GM21423 (cell line): ENCODE measurements around the gene PDE4D.

Source experiments
- ATAC-seq: cut with Tn5 transposase; IDR thresholded peaks from one replicate; pipeline ENCODE4 v1.9.1; 2021; ENCODE audit warnings: mild to moderate bottlenecking, moderate library complexity; ENCODE audit not compliant: unreplicated experiment

Gene PDE4D

GRCh38 chr5:59039296-59040023, 854.1 kb downstream of the PDE4D start:
- ATAC-seq, result peak; percentile 59

- ATAC-seq, result peak; percentile 43
Measured at GRCh38 chr5:59038798-59039295, 854.7 kb downstream of the PDE4D start.

DNA sequence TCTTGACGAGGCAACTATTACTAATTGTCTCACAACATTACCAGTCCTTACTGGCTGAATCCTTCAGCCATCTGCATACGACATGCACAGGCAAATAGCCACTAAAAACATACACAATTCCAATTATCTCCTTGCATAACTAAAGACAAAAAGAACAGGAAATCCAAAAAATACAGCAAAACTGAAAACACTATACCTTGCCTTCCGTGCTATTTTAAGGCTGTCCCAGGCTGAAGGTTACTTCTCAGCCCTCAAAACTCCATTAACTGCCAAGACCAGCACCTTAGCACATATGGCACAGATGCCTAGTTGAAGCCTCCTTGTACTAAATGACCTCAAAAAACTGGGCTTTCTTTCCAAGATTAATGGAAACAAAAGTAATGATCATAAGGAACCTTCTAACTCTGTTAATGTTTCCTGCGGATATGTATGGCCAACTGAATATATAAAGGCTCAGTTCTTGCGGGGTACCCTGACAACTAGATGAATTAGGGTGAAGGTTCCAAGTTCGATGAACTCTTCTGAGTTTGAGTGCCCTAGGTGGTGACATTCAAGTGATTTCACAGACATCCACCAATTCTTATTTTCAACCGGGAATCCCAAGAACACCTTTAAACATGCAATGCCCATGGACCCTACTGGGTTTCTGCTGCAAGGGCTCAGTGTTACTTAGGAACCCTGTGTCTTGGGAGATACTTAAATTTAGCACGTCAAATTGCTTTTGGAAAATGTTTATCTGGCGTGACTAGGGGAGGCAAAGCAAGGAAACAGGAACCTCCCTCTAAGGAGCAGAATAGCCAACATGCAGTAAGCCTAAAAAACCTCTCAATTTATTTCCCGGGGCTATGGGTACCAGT, 855.4 kb downstream of the PDE4D start:
- ATAC-seq, result no peak

- no peak for ATAC-seq
Measured at GRCh38 chr5:59037453-59037852, 856.1 kb downstream of the PDE4D start.

DNA sequence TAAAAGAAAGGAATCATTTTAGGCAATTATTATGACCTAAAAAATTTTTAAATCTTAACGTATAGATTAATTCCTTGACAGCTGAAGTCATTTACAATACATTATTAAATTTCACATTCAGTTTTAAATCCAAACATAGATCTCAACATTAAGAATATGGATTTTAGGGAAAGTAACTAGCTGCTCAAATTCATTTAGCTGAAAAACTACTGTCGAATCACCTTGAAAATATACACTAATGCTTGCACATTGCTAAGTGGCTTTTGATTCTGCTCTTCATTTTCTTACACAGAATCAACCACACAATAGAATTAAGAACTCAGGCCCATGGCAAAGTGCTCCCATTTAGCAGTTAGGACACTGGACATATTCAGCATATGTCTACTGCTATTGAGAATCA, 856.5 kb downstream of the PDE4D start:
- ATAC-seq, result no peak

- no peak for ATAC-seq
Measured at GRCh38 chr5:59036274-59036961, 857.1 kb downstream of the PDE4D start.

GRCh38 chr5:59035681-59036080, 857.8 kb downstream of the PDE4D start:
- no peak for ATAC-seq

GRCh38 chr5:59034498-59035186, 858.9 kb downstream of the PDE4D start:
- peak; percentile 40 for ATAC-seq

DNA sequence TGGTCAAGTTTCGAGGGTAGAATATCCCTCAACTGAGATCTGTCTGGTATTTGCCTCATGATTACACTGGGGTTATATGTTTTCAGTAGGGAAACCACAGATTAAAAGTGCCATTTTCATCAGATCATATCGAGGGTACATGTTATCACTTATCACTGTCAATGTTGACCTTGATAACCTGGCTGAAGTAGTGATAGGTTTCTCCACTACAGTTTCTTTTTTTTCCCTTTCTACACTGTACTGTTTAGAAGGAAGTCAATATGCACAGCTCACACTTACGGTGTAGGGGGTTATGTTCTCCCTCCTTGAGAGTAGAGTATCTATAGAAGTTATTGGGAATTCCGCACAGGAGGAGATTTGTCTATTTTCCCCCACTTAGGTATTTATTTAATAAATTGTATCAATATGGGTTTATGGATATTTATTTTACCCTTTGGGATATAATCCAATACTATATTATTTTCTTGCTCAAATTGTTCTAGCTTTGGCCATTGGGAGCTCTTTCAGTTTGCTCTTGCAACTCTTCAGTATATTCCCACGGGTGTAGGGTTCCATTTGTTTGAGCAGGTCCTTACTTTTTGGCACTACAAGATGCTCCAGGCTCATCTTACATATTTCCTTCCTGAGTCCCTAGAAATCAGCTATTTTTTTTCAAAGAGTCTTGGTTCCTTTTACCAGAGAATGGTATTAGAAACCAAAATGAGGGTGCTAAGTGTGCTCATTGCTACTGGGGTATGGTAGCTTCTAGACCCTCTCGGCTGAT, 866.2 kb downstream of the PDE4D start:
- no peak for ATAC-seq

DNA sequence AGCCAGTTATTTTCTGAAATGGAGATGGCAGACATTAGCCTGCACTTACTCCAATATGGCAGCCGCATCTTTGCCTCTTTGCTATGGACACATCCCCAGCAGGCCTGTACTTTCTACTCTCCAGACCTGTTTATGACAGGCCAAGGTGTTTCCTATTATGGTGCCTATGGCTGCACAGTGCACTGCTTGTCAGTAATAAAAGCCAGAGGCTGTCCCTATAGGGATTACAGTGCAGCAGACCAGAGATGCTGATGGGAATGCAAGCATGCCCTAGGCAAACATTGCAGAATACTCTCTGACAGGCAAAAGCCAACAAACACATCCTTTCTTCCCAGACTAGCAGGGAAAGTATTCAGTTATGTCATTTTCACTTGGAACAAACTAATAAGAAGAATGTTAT, 867.8 kb downstream of the PDE4D start:
- no peak for ATAC-seq

- no peak for ATAC-seq
Measured at GRCh38 chr5:59021837-59022514, 871.5 kb downstream of the PDE4D start.

- ATAC-seq, result no peak
Measured at GRCh38 chr5:59021286-59021673, 872.2 kb downstream of the PDE4D start.

GRCh38 chr5:59020611-59021285, 872.8 kb downstream of the PDE4D start:
- no peak for ATAC-seq

DNA sequence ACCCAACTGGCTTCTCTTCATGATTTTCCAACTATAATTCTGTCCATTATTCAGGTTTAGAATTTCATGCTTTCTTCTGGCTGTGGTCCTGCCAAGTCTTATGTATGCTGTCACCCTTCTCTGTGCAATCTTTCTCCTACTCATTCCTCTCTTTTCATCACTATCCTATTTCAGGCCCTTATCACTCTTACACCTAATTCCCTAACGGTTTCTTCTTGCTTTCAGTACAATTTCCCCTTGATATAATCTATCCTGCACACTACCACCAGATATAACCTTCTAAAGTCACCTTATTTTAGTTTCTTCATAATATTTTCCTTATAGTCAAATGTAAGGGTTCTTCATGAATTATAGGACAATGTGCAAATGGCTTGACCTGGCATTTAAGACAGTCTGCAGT, 874.4 kb downstream of the PDE4D start:
- ATAC-seq, result no peak

- ATAC-seq, result no peak
Measured at GRCh38 chr5:59016925-59017324, 876.6 kb downstream of the PDE4D start.

- ATAC-seq, result no peak
Measured at GRCh38 chr5:59008816-59009473, 884.6 kb downstream of the PDE4D start.

GRCh38 chr5:59007460-59008063, 886.0 kb downstream of the PDE4D start:
- ATAC-seq, result no peak
